Measurements from ENCODE around the gene EVL. TPM values are rescaled to one million over a fixed set of nuclear protein-coding genes. Genes with fewer than 3 reads are reported as not detected.

EVL gene
- total and polyA plus RNA-seq, 2 donors (not counting 3 experiments of a cell fraction or from before 2014, with no cell fraction given): 34.6 to 62.5 TPM

DNA sequence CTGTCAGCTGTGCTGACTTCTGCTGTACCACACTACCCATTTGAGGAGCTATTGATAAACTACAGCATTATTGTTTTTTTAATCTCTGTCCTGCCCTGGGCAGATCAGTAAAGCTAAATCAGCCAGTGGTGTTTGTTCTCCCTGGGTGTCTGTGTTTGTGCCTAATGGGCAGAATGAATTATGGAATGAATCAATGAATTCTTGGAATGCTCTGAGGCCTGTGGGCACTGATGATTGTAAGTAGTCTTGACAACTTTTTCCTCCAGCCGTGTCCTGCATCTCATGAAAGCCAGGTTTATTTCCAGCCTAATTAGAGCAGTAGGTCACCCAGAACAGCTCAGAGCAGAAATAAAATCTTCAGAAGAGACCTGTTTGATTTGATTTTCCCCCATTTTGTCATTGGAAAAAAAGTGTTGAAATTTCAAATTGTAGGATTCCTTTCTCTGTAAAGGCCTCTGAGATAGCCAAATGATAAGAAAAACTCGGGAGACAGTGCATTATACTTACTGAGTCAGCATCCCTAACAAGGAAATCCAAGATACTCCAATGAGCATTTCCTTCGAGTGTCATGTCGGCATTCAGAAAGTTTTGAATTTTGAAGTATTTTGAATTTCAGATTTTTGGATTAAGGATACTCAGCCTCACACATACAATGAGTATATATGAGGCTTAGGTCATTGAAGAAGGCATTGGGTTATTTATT, 19.4 kb upstream of the EVL start:
- H2AFZ ChIP-seq (ENCODE audit: low read depth, low read length): no peak overlapping the region
- no peaks in the 10 kb centered on the region for H3K4me1 ChIP-seq (ENCODE audit: control insufficient read depth, extremely low read depth, insufficient read depth, low read length)
- TF ChIP-seq POLR2AphosphoS5 (IDR thresholded peaks at IDR 0.05; ENCODE audit: insufficient read depth, low read depth, low read length) (no peak), EZH2 (IDR thresholded peaks at IDR 0.05; ENCODE audit: borderline replicate concordance, low read depth, low read length, severe bottlenecking) (no peak), GATA2 (IDR thresholded peaks at IDR 0.05; ENCODE audit: insufficient read depth, insufficient read length, low read depth, low read length) (no peak), FOS (IDR thresholded peaks at IDR 0.05; ENCODE audit: borderline replicate concordance, insufficient read depth, low read length) (no peak), JUN (IDR thresholded peaks at IDR 0.05; ENCODE audit: borderline replicate concordance, insufficient read depth, insufficient read length, low read depth) (no peak), MYC (IDR thresholded peaks at IDR 0.05; ENCODE audit: low read depth, low read length) (no peak), POLR2A (IDR thresholded peaks at IDR 0.05; ENCODE audit: low read depth, low read length) (no peak)
- TF ChIP-seq, protein P1, sequence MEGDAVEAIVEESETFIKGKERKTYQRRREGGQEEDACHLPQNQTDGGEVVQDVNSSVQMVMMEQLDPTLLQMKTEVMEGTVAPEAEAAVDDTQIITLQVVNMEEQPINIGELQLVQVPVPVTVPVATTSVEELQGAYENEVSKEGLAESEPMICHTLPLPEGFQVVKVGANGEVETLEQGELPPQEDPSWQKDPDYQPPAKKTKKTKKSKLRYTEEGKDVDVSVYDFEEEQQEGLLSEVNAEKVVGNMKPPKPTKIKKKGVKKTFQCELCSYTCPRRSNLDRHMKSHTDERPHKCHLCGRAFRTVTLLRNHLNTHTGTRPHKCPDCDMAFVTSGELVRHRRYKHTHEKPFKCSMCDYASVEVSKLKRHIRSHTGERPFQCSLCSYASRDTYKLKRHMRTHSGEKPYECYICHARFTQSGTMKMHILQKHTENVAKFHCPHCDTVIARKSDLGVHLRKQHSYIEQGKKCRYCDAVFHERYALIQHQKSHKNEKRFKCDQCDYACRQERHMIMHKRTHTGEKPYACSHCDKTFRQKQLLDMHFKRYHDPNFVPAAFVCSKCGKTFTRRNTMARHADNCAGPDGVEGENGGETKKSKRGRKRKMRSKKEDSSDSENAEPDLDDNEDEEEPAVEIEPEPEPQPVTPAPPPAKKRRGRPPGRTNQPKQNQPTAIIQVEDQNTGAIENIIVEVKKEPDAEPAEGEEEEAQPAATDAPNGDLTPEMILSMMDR (IDR thresholded peaks at IDR 0.05; ENCODE audit: extremely low read depth in 1 of 2, insufficient read depth in 1 of 2, low read depth in 1 of 2, low read length in 2 of 2): no peak
- TF ChIP-seq, protein P2, sequence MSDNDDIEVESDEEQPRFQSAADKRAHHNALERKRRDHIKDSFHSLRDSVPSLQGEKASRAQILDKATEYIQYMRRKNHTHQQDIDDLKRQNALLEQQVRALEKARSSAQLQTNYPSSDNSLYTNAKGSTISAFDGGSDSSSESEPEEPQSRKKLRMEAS (IDR thresholded peaks at IDR 0.05; ENCODE audit: insufficient read depth, insufficient read length): no peak
- DNase-seq (ENCODE audit: low read depth, low spot score) (no peak), FAIRE-seq (no peak)
- ChIA-PET POLR2A (no interaction called here), CTCF (no interaction called here)
- H3K4me3 ChIP-seq (replicated peaks in 1 of 3; ENCODE audit: insufficient read depth in 1 of 3, low read depth in 1 of 3, low read length in 3 of 3): no peak overlapping the region
- H3K9ac ChIP-seq (replicated peaks; ENCODE audit: extremely low read depth, insufficient read depth, low read length): no peak overlapping the region
- H4K20me1 ChIP-seq (replicated peaks; ENCODE audit: control insufficient read depth, extremely low read depth, insufficient read depth, low read length): no peaks in the 10 kb centered on the region
- H3K9me1 ChIP-seq (replicated peaks; ENCODE audit: control insufficient read depth, extremely low read depth, insufficient read depth, low read length): no peaks in the 10 kb centered on the region
- intact Hi-C loops (cut with micrococcal nuclease): no loop called here
- no TSS peak for BruUV-seq (replicated peaks)
- H3K36me3 ChIP-seq (ENCODE audit: control insufficient read depth in 2 of 2, extremely low read depth in 1 of 2, insufficient read depth in 2 of 2, low read length in 2 of 2): no peaks in the 10 kb centered on the region
- H3K27me3 ChIP-seq (ENCODE audit: control insufficient read depth in 2 of 2, insufficient read depth in 2 of 2, low read length in 2 of 2): no peaks in the 10 kb centered on the region
- no peak overlapping the region for H3K27ac ChIP-seq (ENCODE audit: insufficient read depth, low read depth, low read length)
- no peaks in the 10 kb centered on the region for H3K79me2 ChIP-seq (ENCODE audit: control insufficient read depth, insufficient read depth, low read length)
- H3K9me3 ChIP-seq (replicated peaks; ENCODE audit: control insufficient read depth, insufficient read depth, low read length): no peaks in the 10 kb centered on the region
- H3K4me2 ChIP-seq (ENCODE audit: insufficient read depth, low read length): no peak overlapping the region
- dilution Hi-C loops (cut with MboI; ENCODE audit: extremely low pct_ligation_motif_present, low sequenced_read_pairs): no loop called here

Measured in endothelial cell of umbilical vein (primary cell).